ENCODE measurements around the gene TRAPPC11.

GRCh38 chr4:183631577-183632198 is 27.4 kb upstream of the TRAPPC11 start:
- no peak for TF ChIP-seq CTCF (IDR thresholded peaks at IDR 0.05; ENCODE audit: poor library complexity, severe bottlenecking)
- TF ChIP-seq POLR2AphosphoS5 (IDR thresholded peaks at IDR 0.05): no peak
- no peak for TF ChIP-seq TAF1 (IDR thresholded peaks at IDR 0.05; ENCODE audit: low read depth)
- no peak for TF ChIP-seq RAD21 (conservative IDR thresholded peaks at IDR 0.05)
- no peak for TF ChIP-seq EP300 (conservative IDR thresholded peaks at IDR 0.05; ENCODE audit: poor library complexity, severe bottlenecking)
